DOHH2 (cell line): ENCODE data around the gene ZSWIM5.

ENCODE experiments used
- H3F3A ChIP-seq: fragments of 200-600 bp; sonication (generic), shearing (Covaris generic); 2 replicates; pipeline ENCODE4 v1.6.0; 2016; ENCODE audit warnings: antibody characterized with exemption, mild to moderate bottlenecking; ENCODE audit not compliant: control insufficient read depth, insufficient read depth
- H3K27ac ChIP-seq: fragments of 200-600 bp; sonication (generic); 2 replicates; pipeline ENCODE4 v1.5.1; 2014; ENCODE audit warnings: low read depth, mild to moderate bottlenecking, low read length, moderate library complexity
- H3K27me3 ChIP-seq: fragments of 200-600 bp; sonication (generic); 2 replicates; pipeline ENCODE4 v1.6.1; 2014; ENCODE audit warnings: mild to moderate bottlenecking, low read length, mixed read lengths; ENCODE audit not compliant: control insufficient read depth
- H3K36me3 ChIP-seq: fragments of 200-600 bp; sonication (generic); 2 replicates; pipeline ENCODE4 v1.6.1; 2014; ENCODE audit warnings: mild to moderate bottlenecking, low read length, moderate library complexity, mixed read lengths; ENCODE audit not compliant: control insufficient read depth
- H3K4me1 ChIP-seq: fragments of 200-600 bp; sonication (generic); 2 replicates; pipeline ENCODE4 v1.6.1; 2014; ENCODE audit warnings: mild to moderate bottlenecking, low read length, mixed read lengths; ENCODE audit not compliant: control insufficient read depth
- H3K4me2 ChIP-seq: fragments of 200-600 bp; sonication (generic); 2 replicates; pipeline ENCODE4 v1.6.0; 2014; ENCODE audit warnings: mild to moderate bottlenecking, low read length, moderate library complexity
- H3K4me3 ChIP-seq: fragments of 200-600 bp; sonication (generic); 2 replicates; pipeline ENCODE4 v1.5.1; 2014; ENCODE audit warnings: mild to moderate bottlenecking, low read length, mixed read lengths
- H3K79me2 ChIP-seq: fragments of 200-600 bp; sonication (generic); 2 replicates; pipeline ENCODE4 v1.6.1; 2014; ENCODE audit warnings: mild to moderate bottlenecking, low read length, mixed read lengths; ENCODE audit not compliant: control insufficient read depth
- H3K9me2 ChIP-seq: fragments of 200-600 bp; sonication (generic); replicated peaks from 2 replicates; pipeline ENCODE4 v1.6.1; 2014; ENCODE audit warnings: mild to moderate bottlenecking, low read length, mixed read lengths; ENCODE audit not compliant: control insufficient read depth
- H3K9me3 ChIP-seq: fragments of 200-600 bp; sonication (generic); 2 replicates; pipeline ENCODE4 v1.6.1; 2014; ENCODE audit warnings: antibody characterized with exemption, low read length, mixed read lengths; ENCODE audit not compliant: control insufficient read depth, insufficient read depth
- H4K20me1 ChIP-seq: fragments of 200-600 bp; sonication (generic); 2 replicates; pipeline ENCODE4 v1.6.0; 2014; ENCODE audit warnings: low read depth, mild to moderate bottlenecking, antibody characterized with exemption, low read length, moderate library complexity; ENCODE audit not compliant: control insufficient read depth, insufficient read depth
- EZH2phosphoT487 ChIP-seq: fragments of 200-600 bp; sonication (generic); IDR thresholded peaks from 2 replicates; pipeline ENCODE4 v1.6.1; 2017; ENCODE audit warnings: borderline replicate concordance, mild to moderate bottlenecking, antibody characterized with exemption, low read length, moderate library complexity, mixed read lengths
- TF ChIP-seq, protein P1 (sequence below): fragments of 200-600 bp; sonication (generic); IDR thresholded peaks from one replicate; pipeline ENCODE4 v1.5.1; 2014; ENCODE audit warnings: antibody characterized with exemption, mild to moderate bottlenecking, low read depth, low read length; ENCODE audit not compliant: poor library complexity, severe bottlenecking

Gene ZSWIM5

DNA sequence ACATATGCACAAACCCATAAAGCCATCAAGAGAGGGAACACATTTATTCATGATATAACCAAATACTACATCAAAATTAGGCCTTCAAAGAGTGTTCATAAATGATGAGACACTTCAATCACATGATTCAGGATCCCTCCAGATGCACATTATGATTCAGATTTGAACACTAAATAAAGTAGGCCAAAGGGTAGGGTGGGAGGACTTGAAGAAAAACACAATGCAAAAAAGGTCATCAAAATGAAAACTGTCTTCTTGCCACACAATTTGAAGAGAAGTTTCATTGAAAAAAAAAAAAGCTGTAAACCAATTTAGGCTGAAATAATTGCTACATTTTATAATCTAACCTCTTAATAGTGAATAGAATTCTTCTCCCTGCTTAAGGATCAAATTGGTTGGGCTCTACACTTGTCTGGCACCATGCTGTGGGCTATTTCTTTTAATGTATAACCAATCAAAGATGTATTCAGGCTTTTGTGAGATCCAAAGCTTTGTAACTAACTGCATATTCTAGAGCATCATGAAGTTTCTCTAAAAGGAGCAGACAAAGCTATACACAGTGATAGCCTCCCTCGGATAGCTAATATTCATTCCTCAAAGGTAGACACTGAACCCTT lies 58.1 kb downstream of the ZSWIM5 start:
- Histone ChIP-seq H3K27ac (no peak overlapping the region), H3K27me3 (peaks cover 13% of the 10 kb centered on the region), H3K4me3 (no peak overlapping the region), H3K4me1 (no peaks in the 10 kb centered on the region), H3K4me2 (no peak overlapping the region), H3F3A (no peaks in the 10 kb centered on the region), H3K9me2 (no peaks in the 10 kb centered on the region), H3K79me2 (no peaks in the 10 kb centered on the region), H3K9me3 (no peaks in the 10 kb centered on the region), H3K36me3 (no peaks in the 10 kb centered on the region), H4K20me1 (no peaks in the 10 kb centered on the region)
- TF ChIP-seq, protein P1, sequence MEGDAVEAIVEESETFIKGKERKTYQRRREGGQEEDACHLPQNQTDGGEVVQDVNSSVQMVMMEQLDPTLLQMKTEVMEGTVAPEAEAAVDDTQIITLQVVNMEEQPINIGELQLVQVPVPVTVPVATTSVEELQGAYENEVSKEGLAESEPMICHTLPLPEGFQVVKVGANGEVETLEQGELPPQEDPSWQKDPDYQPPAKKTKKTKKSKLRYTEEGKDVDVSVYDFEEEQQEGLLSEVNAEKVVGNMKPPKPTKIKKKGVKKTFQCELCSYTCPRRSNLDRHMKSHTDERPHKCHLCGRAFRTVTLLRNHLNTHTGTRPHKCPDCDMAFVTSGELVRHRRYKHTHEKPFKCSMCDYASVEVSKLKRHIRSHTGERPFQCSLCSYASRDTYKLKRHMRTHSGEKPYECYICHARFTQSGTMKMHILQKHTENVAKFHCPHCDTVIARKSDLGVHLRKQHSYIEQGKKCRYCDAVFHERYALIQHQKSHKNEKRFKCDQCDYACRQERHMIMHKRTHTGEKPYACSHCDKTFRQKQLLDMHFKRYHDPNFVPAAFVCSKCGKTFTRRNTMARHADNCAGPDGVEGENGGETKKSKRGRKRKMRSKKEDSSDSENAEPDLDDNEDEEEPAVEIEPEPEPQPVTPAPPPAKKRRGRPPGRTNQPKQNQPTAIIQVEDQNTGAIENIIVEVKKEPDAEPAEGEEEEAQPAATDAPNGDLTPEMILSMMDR = no peak
- no peak for TF ChIP-seq EZH2phosphoT487

- no peaks in the 10 kb centered on the region for H3K9me3 ChIP-seq
- H3K4me3 ChIP-seq = no peak overlapping the region
- H4K20me1 ChIP-seq = no peaks in the 10 kb centered on the region
- no peaks in the 10 kb centered on the region for H3K79me2 ChIP-seq
- peaks cover 13% of the 10 kb centered on the region for H3K27me3 ChIP-seq
- no peaks in the 10 kb centered on the region for H3K9me2 ChIP-seq
- no peak overlapping the region for H3K4me2 ChIP-seq
- H3K27ac ChIP-seq = no peak overlapping the region
- H3F3A ChIP-seq = no peaks in the 10 kb centered on the region
- H3K4me1 ChIP-seq = no peaks in the 10 kb centered on the region
- H3K36me3 ChIP-seq = no peaks in the 10 kb centered on the region
- TF ChIP-seq, protein P1 = no peak
- TF ChIP-seq EZH2phosphoT487 = no peak
Observed at GRCh38 chr1:45146833-45147232, 59.6 kb downstream of the ZSWIM5 start.

- no peaks in the 10 kb centered on the region for H3K9me3 ChIP-seq
- TF ChIP-seq EZH2phosphoT487 = no peak
- TF ChIP-seq, protein P1 = no peak
- no peak overlapping the region for H3K4me2 ChIP-seq
- H3K4me1 ChIP-seq = no peaks in the 10 kb centered on the region
- no peaks in the 10 kb centered on the region for H3F3A ChIP-seq
- H3K79me2 ChIP-seq = no peaks in the 10 kb centered on the region
- H4K20me1 ChIP-seq = no peaks in the 10 kb centered on the region
- no peak overlapping the region for H3K27ac ChIP-seq
- no peaks in the 10 kb centered on the region for H3K36me3 ChIP-seq
- H3K27me3 ChIP-seq = peaks cover 21% of the 10 kb centered on the region
- no peak overlapping the region for H3K4me3 ChIP-seq
- no peaks in the 10 kb centered on the region for H3K9me2 ChIP-seq
Observed at GRCh38 chr1:45141247-45142003, 65.0 kb downstream of the ZSWIM5 start.
